HG03442 (cell line): Measurements from ENCODE around the gene LCE5A.
"Not testable (repeated sequence)": the region's sequence is repeated elsewhere in the genome, so short reads cannot be mapped to it uniquely, and the experiment has no call there.

Source experiments
- ATAC-seq: cut with Tn5 transposase; IDR thresholded peaks from one replicate; pipeline ENCODE4 v1.9.1; 2021; ENCODE audit warnings: mild to moderate bottlenecking, moderate library complexity; ENCODE audit not compliant: unreplicated experiment

Gene LCE5A

GRCh38 chr1:152515434-152515783 is 4.8 kb downstream of the LCE5A start:
- no peak for ATAC-seq

GRCh38 chr1:152516082-152516481 is 5.5 kb downstream of the LCE5A start:
- ATAC-seq: no peak

- ATAC-seq: no peak
These were observed 6.7 kb downstream of the LCE5A start for GRCh38 chr1:152517237-152517811.

GRCh38 chr1:152519851-152520250 is 9.2 kb downstream of the LCE5A start:
- ATAC-seq: no peak

GRCh38 chr1:152520561-152521090 is 10.0 kb downstream of the LCE5A start:
- ATAC-seq: no peak

GRCh38 chr1:152525080-152525641 is 14.6 kb downstream of the LCE5A start:
- ATAC-seq: no peak

- no peak for ATAC-seq
These were observed 22.8 kb downstream of the LCE5A start for GRCh38 chr1:152533327-152533938.

- ATAC-seq: no peak
These were observed 25.2 kb downstream of the LCE5A start for GRCh38 chr1:152535774-152536173.

- no peak for ATAC-seq
These were observed 26.9 kb downstream of the LCE5A start for GRCh38 chr1:152537496-152537895.

- no peak for ATAC-seq
These were observed 29.3 kb downstream of the LCE5A start for GRCh38 chr1:152539901-152540300.

- no peak for ATAC-seq
These were observed 33.2 kb downstream of the LCE5A start for GRCh38 chr1:152543820-152544219.

GRCh38 chr1:152546704-152547103 is 36.1 kb downstream of the LCE5A start:
- ATAC-seq: no peak

- ATAC-seq: not testable (repeated sequence)
These were observed 37.8 kb downstream of the LCE5A start for GRCh38 chr1:152548358-152548757.
